Gastrocnemius medialis (tissue), 4 donors: ENCODE data around the gene ARMC3.

Source experiments
- POLR2A ChIP-seq, 2 donors: fragments of 450-650 bp; IDR thresholded peaks; one replicate each; pipeline ENCODE4 v1.6.1; 2017; ENCODE audit warnings: antibody characterized with exemption in 2 of 2, mild to moderate bottlenecking in 2 of 2, moderate library complexity in 2 of 2
- TF ChIP-seq, protein P1 (sequence below), 5 experiments: fragments of 450-650 bp in 3 of 5; fragments of 200-600 bp in 2 of 5; sonication (generic) in 2 of 5; IDR thresholded peaks in 4 of 5; conservative IDR thresholded peaks in 1 of 5; 1 replicate in 4 of 5; 2 replicates in 1 of 5; pipeline ENCODE4 v1.5.1; 2016 to 2019; ENCODE audit warnings: antibody characterized with exemption in 5 of 5, mild to moderate bottlenecking in 3 of 5, moderate library complexity in 3 of 5

DNA sequence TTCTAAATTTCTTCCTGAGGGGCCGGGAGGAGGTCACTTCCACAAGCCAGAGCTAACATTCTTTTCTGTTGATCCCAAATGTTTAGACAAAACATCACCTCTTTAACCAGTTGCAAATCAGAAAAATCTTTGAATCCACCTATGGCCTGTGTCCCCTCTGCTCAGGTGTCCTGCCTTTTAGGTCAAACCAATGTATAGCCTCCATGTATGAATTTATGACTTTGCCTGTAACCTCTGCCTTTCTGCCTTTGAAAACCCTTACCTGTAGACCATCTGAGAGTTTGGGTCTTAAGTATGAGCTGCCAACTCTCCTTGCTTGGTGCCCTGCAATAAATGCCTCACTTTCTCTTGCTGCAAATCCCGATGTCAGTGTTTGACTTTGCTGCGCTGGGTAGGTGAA, 123.4 kb downstream of the ARMC3 start:
- TF ChIP-seq, protein P1, sequence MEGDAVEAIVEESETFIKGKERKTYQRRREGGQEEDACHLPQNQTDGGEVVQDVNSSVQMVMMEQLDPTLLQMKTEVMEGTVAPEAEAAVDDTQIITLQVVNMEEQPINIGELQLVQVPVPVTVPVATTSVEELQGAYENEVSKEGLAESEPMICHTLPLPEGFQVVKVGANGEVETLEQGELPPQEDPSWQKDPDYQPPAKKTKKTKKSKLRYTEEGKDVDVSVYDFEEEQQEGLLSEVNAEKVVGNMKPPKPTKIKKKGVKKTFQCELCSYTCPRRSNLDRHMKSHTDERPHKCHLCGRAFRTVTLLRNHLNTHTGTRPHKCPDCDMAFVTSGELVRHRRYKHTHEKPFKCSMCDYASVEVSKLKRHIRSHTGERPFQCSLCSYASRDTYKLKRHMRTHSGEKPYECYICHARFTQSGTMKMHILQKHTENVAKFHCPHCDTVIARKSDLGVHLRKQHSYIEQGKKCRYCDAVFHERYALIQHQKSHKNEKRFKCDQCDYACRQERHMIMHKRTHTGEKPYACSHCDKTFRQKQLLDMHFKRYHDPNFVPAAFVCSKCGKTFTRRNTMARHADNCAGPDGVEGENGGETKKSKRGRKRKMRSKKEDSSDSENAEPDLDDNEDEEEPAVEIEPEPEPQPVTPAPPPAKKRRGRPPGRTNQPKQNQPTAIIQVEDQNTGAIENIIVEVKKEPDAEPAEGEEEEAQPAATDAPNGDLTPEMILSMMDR (IDR thresholded peaks at IDR 0.05 in 4 of 5, conservative IDR thresholded peaks at IDR 0.05 in 1 of 5), result no peak
- no peak for TF ChIP-seq POLR2A (IDR thresholded peaks at IDR 0.05)
